Erythroblast (primary cell): ENCODE data around the gene POLL.

Experiments
- GATA1 ChIP-seq: IDR thresholded peaks from 2 replicates; pipeline ENCODE4 v1.6.1; 2011; ENCODE audit warnings: low read depth, mild to moderate bottlenecking, control low read depth, low read length, moderate library complexity
- POLR2A ChIP-seq: IDR thresholded peaks from 2 replicates; pipeline ENCODE4 v1.6.1; 2011; ENCODE audit warnings: mild to moderate bottlenecking, low read length

GRCh38 chr10:101529725-101530553 lies 58.1 kb downstream of the POLL start:
- TF ChIP-seq POLR2A (no peak), GATA1 (no peak)
